Stimulated activated CD8-positive, alpha-beta memory T cell treated with anti-CD3 and anti-CD28 coated beads, Interleukin-12 subunit alpha, Interleukin-12 subunit beta, amount 100 ng/mL, for 24 hours (primary cell): ENCODE measurements around the gene GCNT4.

Experiments used
- DNase-seq: peaks from one replicate; pipeline ENCODE4 v3.0.0-alpha.2; 2020; ENCODE audit errors: extremely low read depth

GCNT4 gene

DNA sequence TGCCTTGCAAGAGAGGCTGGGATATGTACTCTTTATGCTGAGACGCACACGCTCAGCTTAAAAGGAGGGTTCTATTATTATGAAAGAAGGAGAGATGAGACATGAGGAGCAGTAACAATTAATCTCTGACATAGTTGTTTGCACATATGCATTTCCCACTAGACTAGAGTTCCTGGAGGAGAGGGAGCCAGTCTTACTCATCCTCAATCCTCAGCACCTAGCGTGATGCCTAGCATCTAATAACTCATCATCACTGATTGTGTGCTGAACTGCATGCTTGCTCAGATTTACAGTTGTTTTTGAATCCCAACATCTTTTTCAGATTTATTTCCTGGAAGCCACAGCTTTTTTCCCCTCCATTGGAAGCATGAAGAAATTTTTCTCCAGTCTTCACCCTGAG, 35.5 kb downstream of the GCNT4 start:
- DNase-seq: no peak

DNA sequence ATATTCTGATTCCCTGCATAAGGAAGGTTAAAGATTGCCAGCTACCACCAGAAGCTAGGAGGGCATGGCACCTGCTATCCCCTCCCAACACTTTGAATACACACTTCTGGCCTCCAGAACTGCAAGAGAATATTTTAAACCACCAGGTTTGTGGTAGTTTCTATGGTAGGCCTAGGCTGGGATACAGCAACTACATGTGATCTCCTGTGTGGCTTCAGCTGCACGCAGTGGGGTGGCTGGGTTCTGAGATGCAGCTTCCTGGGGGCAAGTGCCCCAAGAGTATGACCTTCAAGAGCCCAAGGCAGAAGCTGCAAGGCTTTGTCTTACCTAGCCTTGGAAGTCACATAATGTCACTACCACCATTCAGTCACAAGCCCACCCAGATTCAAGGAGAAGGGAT, 39.6 kb downstream of the GCNT4 start:
- no peak for DNase-seq

DNA sequence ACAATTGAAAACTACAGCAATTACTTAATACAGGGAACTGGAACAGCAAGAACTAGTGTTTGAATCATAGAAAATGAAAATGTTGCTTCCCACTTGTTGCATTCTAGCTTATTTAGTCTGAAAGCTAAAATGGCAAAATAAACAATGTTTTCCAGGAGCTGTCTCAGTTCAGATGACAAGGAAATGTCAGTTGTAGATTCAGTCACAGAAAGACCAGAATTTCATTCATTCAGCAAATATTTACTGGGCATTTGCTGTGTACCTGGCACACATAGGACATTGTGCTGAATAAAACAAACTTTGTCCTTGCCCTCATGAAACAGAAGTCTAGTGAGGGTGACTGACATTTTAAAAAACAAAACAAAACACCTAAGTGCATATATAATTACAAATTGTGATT, 41.5 kb downstream of the GCNT4 start:
- DNase-seq: no peak

DNA sequence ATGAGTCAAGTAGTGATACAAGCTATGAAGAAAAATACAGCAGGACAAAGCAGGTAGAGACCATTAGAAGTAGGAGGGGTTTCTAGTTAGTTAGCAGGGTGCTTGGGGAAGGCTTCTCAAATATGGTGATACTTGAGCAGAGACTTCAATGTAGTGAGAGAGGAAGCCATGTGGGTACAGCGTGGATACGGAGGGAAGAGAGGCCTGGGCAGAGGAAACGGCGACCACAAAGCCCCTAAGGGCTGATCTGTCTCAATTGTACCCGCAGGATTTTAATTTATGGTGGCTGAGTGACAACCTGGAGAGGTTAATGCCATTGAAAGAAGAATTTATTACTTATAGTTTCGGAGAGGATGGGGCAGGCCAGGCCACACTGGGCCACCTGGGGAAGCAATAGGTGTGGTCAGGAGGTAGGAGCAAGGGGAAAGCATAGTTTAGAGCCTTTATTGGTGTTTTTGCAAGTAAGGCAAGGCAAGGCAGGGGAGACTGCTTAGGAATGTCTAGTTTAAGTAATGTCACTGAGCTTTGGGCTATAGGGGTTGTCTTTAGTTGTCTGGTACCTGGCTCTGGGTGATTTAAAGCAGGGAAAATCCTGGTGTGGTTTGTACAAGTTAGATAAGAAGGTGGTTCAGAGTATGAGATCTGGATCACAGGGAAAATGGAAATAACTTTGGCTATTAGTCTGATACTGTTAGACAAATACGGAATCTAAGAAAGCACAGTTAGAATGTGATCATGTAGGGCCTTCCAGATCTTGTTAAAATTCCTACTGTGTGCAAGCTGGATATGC, 42.6 kb downstream of the GCNT4 start:
- no peak for DNase-seq

DNA sequence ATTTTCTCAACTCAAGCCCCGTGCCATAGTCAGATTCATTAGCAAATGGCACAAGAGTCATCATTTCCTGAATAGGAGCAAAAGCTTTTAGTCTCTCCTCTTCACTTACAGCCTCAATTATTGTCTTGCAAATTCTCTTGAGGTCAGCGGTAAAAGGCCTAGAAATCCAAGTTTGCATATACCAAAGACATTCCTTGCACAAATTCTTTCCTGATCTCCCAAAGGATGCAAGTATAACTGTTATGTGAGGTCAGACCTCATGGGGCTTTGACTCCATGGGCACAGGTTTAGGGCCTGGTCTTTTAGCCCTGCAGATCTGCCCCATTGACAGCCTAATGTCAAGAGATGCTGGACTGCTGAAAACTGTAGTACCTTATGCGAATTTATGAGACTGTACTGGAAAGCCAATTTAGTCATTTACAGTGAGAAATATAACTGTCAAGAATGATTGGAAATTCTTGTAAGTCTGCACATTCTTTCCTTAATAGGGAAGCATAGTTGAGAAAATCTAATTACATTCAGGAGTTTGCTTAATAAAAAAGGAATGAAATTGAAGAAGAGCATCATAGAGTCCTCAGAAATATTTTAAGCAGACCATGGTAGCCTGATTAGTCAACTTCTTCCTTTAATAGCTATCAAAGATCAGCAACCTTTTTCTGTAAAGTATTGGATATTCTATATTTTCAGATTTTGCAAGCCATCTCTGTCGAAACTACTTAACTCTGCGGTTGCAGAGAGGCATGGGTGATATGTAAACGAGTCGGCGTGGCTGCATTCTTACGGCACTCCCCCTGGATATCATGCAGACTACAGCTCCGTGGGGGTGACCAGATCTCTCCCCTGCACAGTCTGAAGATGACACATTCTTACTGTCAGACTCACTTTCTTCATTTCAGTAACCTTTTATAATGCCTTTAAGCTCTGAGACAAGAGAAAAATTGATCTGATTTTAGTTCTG, 45.2 kb downstream of the GCNT4 start:
- DNase-seq: no peak

DNA sequence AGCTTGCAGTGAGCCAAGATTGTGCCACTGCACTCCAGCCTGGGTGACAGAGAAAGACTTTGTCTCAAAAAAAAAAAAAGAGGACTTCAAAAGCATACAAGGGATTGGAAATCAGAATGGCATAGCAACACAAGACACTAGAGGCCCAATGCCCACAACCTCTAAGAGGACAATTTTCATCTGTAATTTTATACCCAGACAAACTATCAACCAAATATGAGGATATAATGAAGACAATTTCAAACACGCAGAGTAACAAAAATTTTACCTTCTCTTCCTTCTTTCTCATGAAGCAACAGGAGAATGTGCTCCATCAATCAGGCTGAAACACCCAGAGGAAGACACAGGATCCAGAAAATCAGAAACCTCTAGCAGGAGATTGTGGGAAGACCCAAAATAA, 46.8 kb downstream of the GCNT4 start:
- no peak for DNase-seq
